PFSK-1 (cell line): ENCODE data around the gene RNF146.

Source experiments
- POLR2AphosphoS5 ChIP-seq: IDR thresholded peaks from 2 replicates; pipeline ENCODE4 v1.6.1; 2012; ENCODE audit warnings: low read depth, mild to moderate bottlenecking, control low read depth, low read length, moderate library complexity
- SIN3A ChIP-seq: IDR thresholded peaks from 2 replicates; pipeline ENCODE4 v1.6.1; 2012; ENCODE audit warnings: mild to moderate bottlenecking, low read length, moderate library complexity, borderline replicate concordance; ENCODE audit not compliant: insufficient read depth
- TAF1 ChIP-seq: IDR thresholded peaks from 2 replicates; pipeline ENCODE4 v1.6.1; 2012; ENCODE audit warnings: low read length, control low read depth, borderline replicate concordance; ENCODE audit not compliant: insufficient read depth
- TF ChIP-seq, protein P1 (sequence below), 2 experiments: IDR thresholded peaks; 2 replicates each; pipeline versions ENCODE4 v1.6.1 to v1.8.0; 2011 to 2012; ENCODE audit warnings: low read depth in 2 of 2, low read length in 2 of 2, control low read depth in 1 of 2, inconsistent platforms in 1 of 2, mild to moderate bottlenecking in 1 of 2, moderate library complexity in 1 of 2; ENCODE audit not compliant: insufficient read depth in 1 of 2

- TF ChIP-seq POLR2AphosphoS5 = no peak
- no peak for TF ChIP-seq SIN3A
- no peak for TF ChIP-seq TAF1
- TF ChIP-seq, protein P1, sequence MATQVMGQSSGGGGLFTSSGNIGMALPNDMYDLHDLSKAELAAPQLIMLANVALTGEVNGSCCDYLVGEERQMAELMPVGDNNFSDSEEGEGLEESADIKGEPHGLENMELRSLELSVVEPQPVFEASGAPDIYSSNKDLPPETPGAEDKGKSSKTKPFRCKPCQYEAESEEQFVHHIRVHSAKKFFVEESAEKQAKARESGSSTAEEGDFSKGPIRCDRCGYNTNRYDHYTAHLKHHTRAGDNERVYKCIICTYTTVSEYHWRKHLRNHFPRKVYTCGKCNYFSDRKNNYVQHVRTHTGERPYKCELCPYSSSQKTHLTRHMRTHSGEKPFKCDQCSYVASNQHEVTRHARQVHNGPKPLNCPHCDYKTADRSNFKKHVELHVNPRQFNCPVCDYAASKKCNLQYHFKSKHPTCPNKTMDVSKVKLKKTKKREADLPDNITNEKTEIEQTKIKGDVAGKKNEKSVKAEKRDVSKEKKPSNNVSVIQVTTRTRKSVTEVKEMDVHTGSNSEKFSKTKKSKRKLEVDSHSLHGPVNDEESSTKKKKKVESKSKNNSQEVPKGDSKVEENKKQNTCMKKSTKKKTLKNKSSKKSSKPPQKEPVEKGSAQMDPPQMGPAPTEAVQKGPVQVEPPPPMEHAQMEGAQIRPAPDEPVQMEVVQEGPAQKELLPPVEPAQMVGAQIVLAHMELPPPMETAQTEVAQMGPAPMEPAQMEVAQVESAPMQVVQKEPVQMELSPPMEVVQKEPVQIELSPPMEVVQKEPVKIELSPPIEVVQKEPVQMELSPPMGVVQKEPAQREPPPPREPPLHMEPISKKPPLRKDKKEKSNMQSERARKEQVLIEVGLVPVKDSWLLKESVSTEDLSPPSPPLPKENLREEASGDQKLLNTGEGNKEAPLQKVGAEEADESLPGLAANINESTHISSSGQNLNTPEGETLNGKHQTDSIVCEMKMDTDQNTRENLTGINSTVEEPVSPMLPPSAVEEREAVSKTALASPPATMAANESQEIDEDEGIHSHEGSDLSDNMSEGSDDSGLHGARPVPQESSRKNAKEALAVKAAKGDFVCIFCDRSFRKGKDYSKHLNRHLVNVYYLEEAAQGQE (IDR thresholded peaks at IDR 0.05; ENCODE audit: insufficient read depth in 1 of 2, low read depth in 2 of 2, low read length in 2 of 2) = no peak
Observed at GRCh38 chr6:127262896-127263295, 3.8 kb upstream of the RNF146 start.
